Activated naive CD8-positive, alpha-beta T cell treated with anti-CD3 and anti-CD28 coated beads, Interleukin-2, amount 50 U/mL, for 24 hours (primary cell): ENCODE measurements around the gene WSB2.
"Not testable (repeated sequence)": the region's sequence is repeated elsewhere in the genome, so short reads cannot be mapped to it uniquely, and the experiment has no call there.

Experiments used
- ATAC-seq: fragments of 150-1000 bp; cut with Tn5 transposase; one replicate; pipeline ENCODE4 v1.10.0; 2021
- DNase-seq: peaks from one replicate; pipeline ENCODE4 v3.0.0; 2021
- H3K27ac Mint-ChIP-seq: one replicate; pipeline ENCODE4 v1.8.0; 2021; ENCODE audit warnings: mild to moderate bottlenecking, mixed read lengths
- H3K27me3 Mint-ChIP-seq: one replicate; pipeline ENCODE4 v1.8.0; 2021; ENCODE audit warnings: mixed read lengths
- H3K36me3 Mint-ChIP-seq: one replicate; pipeline ENCODE4 v1.8.0; 2021; ENCODE audit warnings: low read depth, mixed read lengths
- H3K4me1 Mint-ChIP-seq: one replicate; pipeline ENCODE4 v1.8.0; 2021; ENCODE audit warnings: mixed read lengths
- H3K4me3 Mint-ChIP-seq: one replicate; pipeline ENCODE4 v1.8.0; 2021; ENCODE audit warnings: mild to moderate bottlenecking, moderate library complexity, mixed read lengths
- H3K9me3 Mint-ChIP-seq: one replicate; pipeline ENCODE4 v1.8.0; 2021; ENCODE audit warnings: mixed read lengths

Gene WSB2

GRCh38 chr12:118081521-118081920 is 20.5 kb upstream of the WSB2 start:
- not testable (repeated sequence) for H3K4me1 Mint-ChIP-seq, H3K36me3 Mint-ChIP-seq, H3K27me3 Mint-ChIP-seq, H3K27ac Mint-ChIP-seq, H3K4me3 Mint-ChIP-seq, H3K9me3 Mint-ChIP-seq, ATAC-seq, DNase-seq

- Mint-ChIP-seq H3K27ac (no peak overlapping the region), H3K36me3 (no peaks in the 10 kb centered on the region), H3K9me3 (no peaks in the 10 kb centered on the region), H3K27me3 (peaks cover 2% of the 10 kb centered on the region), H3K4me1 (no peaks in the 10 kb centered on the region), H3K4me3 (no peak overlapping the region)
- ATAC-seq: no peak
- DNase-seq: no peak
These were observed 12.8 kb upstream of the WSB2 start for GRCh38 chr12:118073768-118074167.

- H3K27me3 Mint-ChIP-seq: peaks cover 10% of the 10 kb centered on the region
- no peaks in the 10 kb centered on the region for H3K9me3 Mint-ChIP-seq
- H3K36me3 Mint-ChIP-seq: no peaks in the 10 kb centered on the region
- peaks cover 7% of the 10 kb centered on the region for H3K4me1 Mint-ChIP-seq
- no peak overlapping the region for H3K4me3 Mint-ChIP-seq
- DNase-seq: no peak
- ATAC-seq: no peak
- H3K27ac Mint-ChIP-seq: no peak overlapping the region
These were observed 9.7 kb upstream of the WSB2 start for GRCh38 chr12:118070650-118071049.

- H3K27ac Mint-ChIP-seq: no peak overlapping the region
- peaks cover 10% of the 10 kb centered on the region for H3K27me3 Mint-ChIP-seq
- ATAC-seq (no peak), DNase-seq (no peak)
- no peaks in the 10 kb centered on the region for H3K9me3 Mint-ChIP-seq
- H3K36me3 Mint-ChIP-seq: no peaks in the 10 kb centered on the region
- peaks cover 29% of the 10 kb centered on the region for H3K4me1 Mint-ChIP-seq
- H3K4me3 Mint-ChIP-seq: no peak overlapping the region
These were observed 7.5 kb upstream of the WSB2 start for GRCh38 chr12:118068445-118068844.

- peaks cover 43% of the 10 kb centered on the region for H3K4me1 Mint-ChIP-seq
- H3K9me3 Mint-ChIP-seq: no peaks in the 10 kb centered on the region
- no peak overlapping the region for H3K4me3 Mint-ChIP-seq
- peaks cover 10% of the 10 kb centered on the region for H3K27me3 Mint-ChIP-seq
- ATAC-seq: no peak
- H3K27ac Mint-ChIP-seq: no peak overlapping the region
- DNase-seq: no peak
- no peaks in the 10 kb centered on the region for H3K36me3 Mint-ChIP-seq
These were observed 4.4 kb upstream of the WSB2 start for GRCh38 chr12:118065380-118065779.

GRCh38 chr12:118064608-118065007 is 3.6 kb upstream of the WSB2 start:
- Mint-ChIP-seq H3K4me1 (peaks cover 50% of the 10 kb centered on the region), H3K9me3 (no peaks in the 10 kb centered on the region), H3K27me3 (peaks cover 10% of the 10 kb centered on the region), H3K36me3 (no peaks in the 10 kb centered on the region), H3K4me3 (peak overlapping the region; percentile 25), H3K27ac (peak overlapping the region; percentile 65)
- DNase-seq (no peak), ATAC-seq (peak; percentile 26)

- Mint-ChIP-seq H3K4me1 (peaks cover 59% of the 10 kb centered on the region), H3K4me3 (peak overlapping the region; percentile 42), H3K9me3 (no peaks in the 10 kb centered on the region), H3K36me3 (peaks cover 6% of the 10 kb centered on the region), H3K27ac (peak overlapping the region; percentile 33), H3K27me3 (peaks cover 8% of the 10 kb centered on the region)
- DNase-seq (no peak), ATAC-seq (no peak)
These were observed 2.8 kb upstream of the WSB2 start for GRCh38 chr12:118063576-118064391.

- DNase-seq: peak; percentile 25
- Mint-ChIP-seq H3K27ac (peak overlapping the region; percentile 93), H3K4me1 (peaks cover 55% of the 10 kb centered on the region), H3K27me3 (peaks cover 7% of the 10 kb centered on the region), H3K9me3 (no peaks in the 10 kb centered on the region), H3K4me3 (peak overlapping the region; percentile 88), H3K36me3 (peaks cover 7% of the 10 kb centered on the region)
- ATAC-seq: no peak
These were observed 1.2 kb upstream of the WSB2 start for GRCh38 chr12:118061873-118062843.

- H3K4me1 Mint-ChIP-seq: peaks cover 56% of the 10 kb centered on the region
- H3K27me3 Mint-ChIP-seq: no peaks in the 10 kb centered on the region
- H3K27ac Mint-ChIP-seq: peak overlapping the region; percentile 92
- H3K4me3 Mint-ChIP-seq: peak overlapping the region; percentile 84
- peaks cover 7% of the 10 kb centered on the region for H3K36me3 Mint-ChIP-seq
- no peaks in the 10 kb centered on the region for H3K9me3 Mint-ChIP-seq
- ATAC-seq (peak; percentile 33), DNase-seq (peak; percentile 34)
These were observed 523 bp downstream of the WSB2 start for GRCh38 chr12:118060301-118061010.

GRCh38 chr12:118059341-118060191 is 1.4 kb downstream of the WSB2 start:
- Mint-ChIP-seq H3K4me3 (peak overlapping the region; percentile 84), H3K4me1 (peaks cover 52% of the 10 kb centered on the region), H3K27ac (peak overlapping the region; percentile 92), H3K36me3 (peaks cover 7% of the 10 kb centered on the region), H3K9me3 (no peaks in the 10 kb centered on the region), H3K27me3 (no peaks in the 10 kb centered on the region)
- DNase-seq (no peak), ATAC-seq (no peak)

- peak overlapping the region; percentile 84 for H3K4me3 Mint-ChIP-seq
- ATAC-seq: no peak
- H3K4me1 Mint-ChIP-seq: peaks cover 45% of the 10 kb centered on the region
- DNase-seq: no peak
- no peaks in the 10 kb centered on the region for H3K9me3 Mint-ChIP-seq
- peaks cover 7% of the 10 kb centered on the region for H3K36me3 Mint-ChIP-seq
- no peaks in the 10 kb centered on the region for H3K27me3 Mint-ChIP-seq
- peak overlapping the region; percentile 92 for H3K27ac Mint-ChIP-seq
These were observed 2.1 kb downstream of the WSB2 start for GRCh38 chr12:118058881-118059280.

GRCh38 chr12:118058227-118058626 is 2.8 kb downstream of the WSB2 start:
- DNase-seq: no peak
- H3K27ac Mint-ChIP-seq: no peak overlapping the region
- H3K27me3 Mint-ChIP-seq: no peaks in the 10 kb centered on the region
- H3K36me3 Mint-ChIP-seq: peaks cover 7% of the 10 kb centered on the region
- H3K9me3 Mint-ChIP-seq: no peaks in the 10 kb centered on the region
- no peak overlapping the region for H3K4me3 Mint-ChIP-seq
- ATAC-seq: no peak
- peaks cover 45% of the 10 kb centered on the region for H3K4me1 Mint-ChIP-seq

GRCh38 chr12:118055865-118056773 is 4.9 kb downstream of the WSB2 start:
- Mint-ChIP-seq H3K27me3 (no peaks in the 10 kb centered on the region), H3K4me1 (peaks cover 54% of the 10 kb centered on the region), H3K9me3 (no peaks in the 10 kb centered on the region), H3K4me3 (no peak overlapping the region), H3K36me3 (peaks cover 20% of the 10 kb centered on the region), H3K27ac (peak overlapping the region; percentile 56)
- DNase-seq: no peak
- no peak for ATAC-seq
